Ectodermal cell (in vitro differentiated cells): ENCODE measurements around the gene NANOGP8.
"Not testable (repeated sequence)": the region's sequence is repeated elsewhere in the genome, so short reads cannot be mapped to it uniquely, and the experiment has no call there.

ENCODE experiments used
- H3K27ac ChIP-seq: 2 replicates; pipeline ENCODE4 v1.7.0; 2013; ENCODE audit warnings: mild to moderate bottlenecking, low read depth, low read length; ENCODE audit not compliant: insufficient read depth, poor library complexity, severe bottlenecking
- H3K27me3 ChIP-seq: 2 replicates; pipeline ENCODE4 v1.7.0; 2013; ENCODE audit warnings: mild to moderate bottlenecking, low read length; ENCODE audit not compliant: insufficient read depth, control insufficient read depth, poor library complexity, severe bottlenecking
- H3K36me3 ChIP-seq: one replicate; pipeline ENCODE4 v1.7.0; 2013; ENCODE audit warnings: low read length; ENCODE audit not compliant: control insufficient read depth, insufficient read depth
- H3K4me1 ChIP-seq: one replicate; pipeline ENCODE4 v1.7.0; 2013; ENCODE audit warnings: low read length; ENCODE audit not compliant: control insufficient read depth, insufficient read depth
- H3K4me3 ChIP-seq: 2 replicates; pipeline ENCODE4 v1.7.0; 2013; ENCODE audit warnings: low read depth, low read length, control low read depth; ENCODE audit not compliant: insufficient read depth
- H3K9me3 ChIP-seq: 2 replicates; pipeline ENCODE4 v1.7.0; 2013; ENCODE audit warnings: mild to moderate bottlenecking, low read length, moderate library complexity; ENCODE audit not compliant: control insufficient read depth
- WGBS, 2 experiments: methylation state at CpG; one replicate each; pipeline ENCODE4 v1.1.7; 2013; ENCODE audit warnings: missing lambda C conversion rate in 2 of 2; 5-methylcytosine and 5-hydroxymethylcytosine counted together

The NANOGP8 gene

GRCh38 chr15:35098737-35099136, 13.6 kb upstream of the NANOGP8 start:
- H3K4me1 ChIP-seq: no peaks in the 10 kb centered on the region
- H3K27ac ChIP-seq: no peak overlapping the region
- no peaks in the 10 kb centered on the region for H3K27me3 ChIP-seq
- no peaks in the 10 kb centered on the region for H3K9me3 ChIP-seq
- H3K4me3 ChIP-seq: no peak overlapping the region
- no peaks in the 10 kb centered on the region for H3K36me3 ChIP-seq

DNA sequence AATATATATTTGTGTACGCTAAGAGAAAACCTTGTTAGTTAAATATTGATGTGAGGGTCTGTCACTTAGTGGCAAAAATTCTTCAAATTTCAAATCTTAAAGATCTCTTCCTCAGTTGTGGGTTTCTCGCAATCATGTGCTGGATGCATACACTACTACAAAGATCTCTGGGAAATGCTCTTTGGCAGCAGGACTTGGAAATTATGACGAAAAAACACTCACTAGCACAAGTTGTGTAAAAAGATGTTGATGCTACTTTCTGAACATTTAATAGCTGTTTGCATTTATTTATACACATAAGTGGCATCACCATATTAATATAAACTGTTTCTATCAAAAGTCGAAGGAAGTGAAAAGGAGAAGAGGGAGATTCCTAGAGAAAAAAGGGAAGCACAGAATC, 10.8 kb upstream of the NANOGP8 start:
- WGBS, 2 experiments: 90 to 100% methylated on average over 1 to 3 of the region's 4 CpGs
- Histone ChIP-seq H3K36me3 (no peaks in the 10 kb centered on the region), H3K27ac (no peak overlapping the region)

GRCh38 chr15:35092846-35093245, 7.8 kb upstream of the NANOGP8 start:
- Histone ChIP-seq H3K4me1 (no peaks in the 10 kb centered on the region), H3K27me3 (no peaks in the 10 kb centered on the region), H3K27ac (no peak overlapping the region), H3K4me3 (no peak overlapping the region), H3K36me3 (no peaks in the 10 kb centered on the region), H3K9me3 (no peaks in the 10 kb centered on the region)
- WGBS, 2 experiments: 97% methylated on average over 32 to 33 of the region's 33 CpGs

More for the DNA sequence above, 10.8 kb upstream of the NANOGP8 start:
- H3K4me3 ChIP-seq: no peak overlapping the region
- no peaks in the 10 kb centered on the region for H3K4me1 ChIP-seq
- H3K9me3 ChIP-seq: no peaks in the 10 kb centered on the region
- H3K27me3 ChIP-seq: no peaks in the 10 kb centered on the region

DNA sequence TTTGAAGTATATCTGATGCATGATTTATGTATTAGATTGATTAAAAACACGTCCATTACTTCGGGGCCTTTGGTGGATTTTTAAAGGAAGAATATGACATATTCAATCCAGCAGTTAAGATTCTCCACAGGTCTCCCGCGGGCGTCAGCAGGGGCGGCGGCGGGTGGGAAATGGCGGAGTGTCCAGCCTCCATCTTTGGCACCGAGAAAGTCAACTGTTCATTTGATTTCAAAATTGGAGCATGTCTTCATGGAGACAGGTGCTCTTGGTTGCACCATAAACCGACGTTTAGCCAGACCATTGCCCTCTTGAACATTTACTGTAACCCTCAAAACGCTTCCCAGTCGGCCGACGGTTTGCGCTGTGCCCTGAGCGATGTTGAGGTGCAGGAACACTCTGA, 7.2 kb upstream of the NANOGP8 start:
- no peaks in the 10 kb centered on the region for H3K9me3 ChIP-seq
- H3K36me3 ChIP-seq: no peaks in the 10 kb centered on the region
- no peak overlapping the region for H3K27ac ChIP-seq
- no peaks in the 10 kb centered on the region for H3K4me1 ChIP-seq
- no peak overlapping the region for H3K4me3 ChIP-seq
- no peaks in the 10 kb centered on the region for H3K27me3 ChIP-seq
- 95 to 96% methylated on average over 18 of the region's 18 CpGs for WGBS, 2 experiments

DNA sequence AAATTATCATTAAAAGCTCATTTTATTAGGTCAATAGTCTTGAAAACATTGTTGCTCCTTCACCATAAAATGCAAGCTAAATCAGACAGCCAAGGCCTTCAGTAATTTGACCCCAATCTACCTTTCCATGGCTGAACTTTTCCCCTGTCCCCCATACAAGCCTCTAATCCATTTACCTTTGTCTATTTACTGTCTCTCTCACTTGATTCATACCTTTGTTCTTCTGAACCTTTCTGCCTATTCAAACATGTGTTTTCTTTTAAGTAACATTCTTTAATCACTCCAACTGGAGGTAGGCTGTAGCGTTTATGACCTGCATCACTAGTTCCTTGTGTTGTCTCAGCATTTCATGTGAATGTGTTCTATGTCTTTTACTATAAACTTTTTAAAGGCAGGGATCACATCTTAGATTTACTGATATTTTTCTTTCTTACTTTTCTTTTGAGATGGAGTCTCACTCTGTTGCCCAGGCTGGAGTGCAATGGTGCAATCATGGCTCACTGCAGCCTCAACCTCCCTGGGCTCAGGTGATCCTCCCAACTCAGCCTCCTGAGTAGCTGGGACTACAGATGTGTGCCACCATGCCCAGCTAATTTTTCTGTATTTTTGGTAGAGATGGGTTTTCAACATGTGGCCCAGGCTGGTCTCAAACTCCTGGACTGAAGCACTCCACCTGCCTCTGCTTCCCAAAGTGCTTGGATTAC, 5.2 kb upstream of the NANOGP8 start:
- Histone ChIP-seq H3K36me3 (no peaks in the 10 kb centered on the region), H3K27ac (no peak overlapping the region), H3K4me1 (no peaks in the 10 kb centered on the region), H3K27me3 (no peaks in the 10 kb centered on the region), H3K4me3 (no peak overlapping the region), H3K9me3 (no peaks in the 10 kb centered on the region)
- WGBS, 2 experiments: 100% methylated on average over 1 of the region's 1 CpG; no CpG with 5 or more reads in 1 of the 2 experiments

DNA sequence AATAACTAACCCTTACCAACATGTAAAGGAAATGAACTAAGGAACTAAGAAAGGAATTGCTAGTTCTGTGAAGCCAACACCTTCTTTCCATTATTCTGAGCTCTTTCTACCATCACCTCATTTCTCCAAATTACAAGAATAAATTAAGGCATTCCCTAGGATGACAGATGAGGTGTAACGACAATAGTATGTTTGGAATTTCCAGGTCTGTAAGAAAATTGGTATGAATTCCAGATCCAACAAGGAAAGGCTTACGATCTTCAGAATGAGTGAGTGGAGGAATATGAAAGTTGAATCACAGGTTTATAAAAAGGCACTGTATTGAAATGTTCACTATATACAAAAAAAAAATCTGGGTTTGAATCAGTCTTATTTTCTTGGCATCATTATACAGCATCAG, 4.5 kb upstream of the NANOGP8 start:
- H3K4me1 ChIP-seq: no peaks in the 10 kb centered on the region
- no peaks in the 10 kb centered on the region for H3K27me3 ChIP-seq
- 91 to 93% methylated on average over 2 of the region's 2 CpGs for WGBS, 2 experiments
- H3K9me3 ChIP-seq: no peaks in the 10 kb centered on the region
- no peak overlapping the region for H3K27ac ChIP-seq
- no peak overlapping the region for H3K4me3 ChIP-seq
- H3K36me3 ChIP-seq: no peaks in the 10 kb centered on the region

DNA sequence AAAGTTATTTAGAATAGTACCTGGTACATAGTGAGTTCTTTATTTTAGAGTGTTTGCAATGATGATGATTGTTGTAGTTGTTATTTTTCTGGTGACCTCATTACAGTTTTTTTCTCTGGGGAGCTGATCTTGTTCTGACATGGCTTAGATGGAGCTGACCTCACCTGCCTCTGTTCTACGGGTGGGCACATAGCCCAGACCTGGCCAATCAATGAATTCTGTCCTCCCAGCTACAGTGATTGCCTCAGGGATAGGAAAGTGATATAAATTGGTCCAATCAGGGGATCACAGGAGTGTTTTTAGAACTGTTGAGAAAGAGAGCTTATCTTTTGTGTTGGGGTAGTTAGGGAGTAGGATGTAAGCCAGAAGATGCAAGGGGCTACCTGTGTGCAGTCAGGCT, 3.2 kb upstream of the NANOGP8 start:
- Histone ChIP-seq H3K9me3 (no peaks in the 10 kb centered on the region), H3K27me3 (no peaks in the 10 kb centered on the region)
- WGBS, 2 experiments: 81 to 89% methylated on average over 1 of the region's 1 CpG

GRCh38 chr15:35087759-35088158, 2.7 kb upstream of the NANOGP8 start:
- Histone ChIP-seq H3K4me3 (no peak overlapping the region), H3K27me3 (no peaks in the 10 kb centered on the region), H3K27ac (no peak overlapping the region), H3K9me3 (no peaks in the 10 kb centered on the region), H3K36me3 (no peaks in the 10 kb centered on the region), H3K4me1 (no peaks in the 10 kb centered on the region)
- WGBS, 2 experiments: 94 to 99% methylated on average over 3 of the region's 3 CpGs

More for the DNA sequence above, 3.2 kb upstream of the NANOGP8 start:
- no peak overlapping the region for H3K27ac ChIP-seq
- no peak overlapping the region for H3K4me3 ChIP-seq
- H3K4me1 ChIP-seq: no peaks in the 10 kb centered on the region
- no peaks in the 10 kb centered on the region for H3K36me3 ChIP-seq

GRCh38 chr15:35082371-35083348, 2.4 kb downstream of the NANOGP8 start:
- WGBS, 2 experiments: 96% methylated on average over 35 of the region's 36 CpGs
- not testable (repeated sequence) for H3K9me3 ChIP-seq, H3K27ac ChIP-seq, H3K4me3 ChIP-seq, H3K27me3 ChIP-seq, H3K4me1 ChIP-seq, H3K36me3 ChIP-seq

DNA sequence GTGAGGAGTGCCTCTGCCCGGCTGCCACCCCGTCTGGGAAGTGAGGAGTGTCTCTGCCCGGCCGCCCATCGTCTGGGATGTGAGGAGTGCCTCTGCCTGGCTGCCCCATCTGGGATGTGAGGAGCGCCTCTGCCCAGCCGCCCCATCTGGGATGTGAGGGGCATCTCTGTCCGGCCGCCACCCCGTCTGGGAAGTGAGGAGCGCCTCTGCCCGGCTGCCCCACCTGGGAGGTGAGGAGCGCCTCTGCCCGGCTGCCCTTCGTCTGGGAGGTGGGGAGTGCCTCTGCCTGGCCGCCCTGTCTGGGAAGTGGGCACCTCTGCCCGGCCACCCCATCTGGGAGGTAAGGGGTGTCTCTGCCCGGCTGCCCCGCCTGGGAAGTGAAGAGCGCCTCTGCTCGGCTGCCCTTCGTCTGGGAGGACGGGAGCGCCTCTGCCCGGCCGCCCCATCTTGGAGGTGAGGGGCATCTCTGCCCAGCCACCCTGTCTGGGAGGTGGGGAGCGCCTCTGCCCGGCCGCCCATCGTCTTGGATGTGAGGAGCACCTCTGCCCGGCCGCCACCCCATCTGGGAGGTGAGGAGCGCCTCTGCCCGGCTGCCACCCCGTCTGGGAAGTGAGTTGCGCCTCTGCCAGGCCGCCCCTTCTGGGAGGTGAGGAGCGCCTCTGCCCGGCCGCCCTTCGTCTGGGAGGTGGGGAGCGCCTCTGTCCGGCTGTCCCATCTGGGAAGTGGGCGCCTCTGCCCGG, 3.3 kb downstream of the NANOGP8 start:
- H3K36me3 ChIP-seq, H3K27ac ChIP-seq, H3K4me1 ChIP-seq, H3K27me3 ChIP-seq, H3K9me3 ChIP-seq, H3K4me3 ChIP-seq: not testable (repeated sequence)
- WGBS, 2 experiments: 92% methylated on average over 45 of the region's 45 CpGs
